Mesenteric fat pad (tissue), 1 donor: ENCODE measurements around the gene TRIM8. TPM values are rescaled to one million over a fixed set of nuclear protein-coding genes. Genes with fewer than 3 reads are reported as not detected.
"Not testable (repeated sequence)": the region's sequence is repeated elsewhere in the genome, so short reads cannot be mapped to it uniquely, and the experiment has no call there.

Source experiments
- DNase-seq: peaks from one replicate; pipeline ENCODE4 v3.0.0-alpha.2; 2020; ENCODE audit warnings: low spot score
- total RNA-seq: library from RNA; stranded (reverse); fragmentation: NEBNext Ultra II Directional; extraction: Animal tissue kit (Norgen Biotek cat#: 25700); gene quantifications from one replicate; pipeline ENCODE4 v1.2.1, GENCODE V29; 2021
- donor health status: DM: yes; HTN: yes; CAD: no.

TRIM8 gene
- total RNA-seq, 1 donor from 2014 or later = 146 TPM

- no peak for DNase-seq
Measured at GRCh38 chr10:102691285-102692066, 47.2 kb downstream of the TRIM8 start.

GRCh38 chr10:102695401-102695800 is 51.1 kb downstream of the TRIM8 start:
- DNase-seq = not testable (repeated sequence)

DNA sequence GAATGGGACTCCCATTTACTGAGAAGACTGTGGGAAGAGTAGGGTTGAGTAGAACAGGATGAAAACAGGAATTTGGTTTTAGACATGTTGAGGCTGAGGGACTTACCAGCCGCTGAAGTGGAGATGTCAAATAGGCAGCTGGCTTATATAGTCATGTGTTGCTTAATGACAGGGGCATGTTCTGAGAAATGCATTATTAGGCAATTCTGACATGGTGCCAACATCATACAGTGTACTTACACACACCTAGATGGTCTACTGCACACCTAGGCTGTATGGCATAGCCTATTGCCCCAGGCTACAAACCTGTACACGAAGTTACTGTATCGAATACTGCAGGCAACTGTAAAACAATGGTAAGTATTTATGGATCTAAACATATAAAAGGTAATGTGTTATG is 52.5 kb downstream of the TRIM8 start:
- no peak for DNase-seq

DNA sequence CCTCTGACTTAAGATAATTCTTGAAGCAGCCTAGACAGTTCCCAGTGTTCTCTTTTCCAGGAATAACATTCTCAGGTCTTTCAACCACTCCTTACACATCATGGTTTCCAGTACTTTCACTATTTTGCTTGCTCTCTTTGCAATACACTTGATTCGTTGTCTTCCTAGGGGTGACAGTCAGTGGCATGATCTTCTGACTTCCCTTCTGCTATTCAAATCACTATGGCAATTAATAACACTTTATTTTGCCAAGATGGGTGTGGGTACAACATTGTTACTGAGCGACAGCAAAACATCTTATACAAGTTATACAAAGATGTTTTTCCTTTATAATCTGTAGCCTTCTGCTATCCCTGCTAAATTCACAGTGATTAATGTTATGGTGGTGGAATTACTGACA is 54.6 kb downstream of the TRIM8 start:
- no peak for DNase-seq

DNA sequence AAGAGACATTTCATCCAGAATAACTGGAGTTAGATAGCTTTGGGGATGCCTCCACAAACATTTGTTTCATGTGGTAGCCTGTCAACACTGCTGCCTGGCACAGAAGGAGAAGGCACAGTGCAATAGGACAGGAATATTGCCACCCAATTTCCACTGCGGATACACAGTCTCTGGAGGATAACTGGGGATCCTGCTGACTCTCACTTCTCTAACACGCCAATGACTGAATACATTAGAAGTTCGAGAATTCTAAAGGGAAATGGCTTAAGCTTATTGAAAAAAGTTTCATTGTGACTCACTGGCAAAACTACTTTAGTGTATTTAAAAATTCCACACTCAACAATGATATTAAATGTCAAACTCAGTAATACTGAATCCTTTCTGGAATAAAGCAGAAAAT is 57.0 kb downstream of the TRIM8 start:
- no peak for DNase-seq

GRCh38 chr10:102701796-102702195 is 57.5 kb downstream of the TRIM8 start:
- DNase-seq = no peak

DNA sequence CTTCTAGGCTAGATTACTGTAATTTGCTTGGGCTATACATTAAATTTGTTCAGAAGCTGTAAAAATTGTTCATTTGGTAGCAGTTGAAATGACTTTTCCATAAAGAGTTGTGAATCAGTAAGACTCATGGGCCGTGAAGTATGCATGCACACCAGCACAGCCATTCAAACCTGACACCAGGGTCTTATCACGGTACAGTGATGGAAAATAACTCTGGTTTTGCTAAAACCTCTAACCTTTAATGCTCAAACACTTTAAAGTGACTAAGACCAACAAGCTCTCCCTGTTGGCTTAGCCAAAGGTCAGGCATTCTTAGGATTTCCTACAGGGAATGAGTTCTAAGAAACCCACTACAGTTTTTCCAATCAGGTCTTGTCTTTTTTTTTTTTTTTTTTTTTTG is 58.5 kb downstream of the TRIM8 start:
- no peak for DNase-seq

GRCh38 chr10:102704915-102705314 is 60.6 kb downstream of the TRIM8 start:
- no peak for DNase-seq

DNA sequence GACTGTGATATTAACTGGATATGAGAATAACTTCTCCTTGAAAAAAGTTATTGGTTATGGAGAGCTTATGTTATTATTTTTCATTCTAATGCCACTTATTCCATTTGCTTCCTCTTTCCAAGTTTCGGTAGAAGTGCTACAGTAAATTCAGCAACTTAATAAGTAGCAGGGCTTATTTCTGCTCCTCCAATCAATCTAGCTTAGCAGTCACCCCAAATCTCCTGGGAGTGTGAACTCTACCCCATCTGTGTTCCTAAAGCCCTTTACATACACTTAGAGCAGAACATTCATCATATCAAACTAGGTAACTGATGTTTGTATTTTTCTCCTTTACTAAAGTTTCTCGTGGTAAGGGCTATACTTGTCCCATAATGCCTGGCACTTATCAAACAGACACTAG is 61.3 kb downstream of the TRIM8 start:
- DNase-seq = no peak

Other genes with a start within 250 kb of the TRIM8 start
- gene NFKB2, start 248.8 kb upstream of the TRIM8 start, total RNA-seq = 43.0 TPM
- not detected for gene PSD, start 225.7 kb upstream of the TRIM8 start, total RNA-seq
- gene FBXL15, start 223.6 kb upstream of the TRIM8 start, total RNA-seq = 15.4 TPM
- 42.4 TPM for gene CUEDC2, start 211.9 kb upstream of the TRIM8 start, total RNA-seq
- gene C10orf95, start 192.9 kb upstream of the TRIM8 start, total RNA-seq = 0.22 TPM
- gene ACTR1A, start 141.8 kb upstream of the TRIM8 start, total RNA-seq = 111 TPM
- 11.6 TPM for gene SUFU, start 140.5 kb upstream of the TRIM8 start, total RNA-seq
- gene ARL3, start 69.9 kb downstream of the TRIM8 start, total RNA-seq = 5.7 TPM
- gene SFXN2, start 70.2 kb downstream of the TRIM8 start, total RNA-seq = 7.2 TPM
- 98.0 TPM for gene WBP1L, start 99.5 kb downstream of the TRIM8 start, total RNA-seq
- not detected for gene CYP17A1, start 192.9 kb downstream of the TRIM8 start, total RNA-seq
- 25.7 TPM for gene BORCS7, start 209.8 kb downstream of the TRIM8 start, total RNA-seq
- gene AS3MT, start 225.0 kb downstream of the TRIM8 start, total RNA-seq = 2.1 TPM